OCI-M1 (cell line): ENCODE data around the gene SHROOM1.
"Not testable (repeated sequence)": the region's sequence is repeated elsewhere in the genome, so short reads cannot be mapped to it uniquely, and the experiment has no call there.

Experiments
- DNase-seq: peaks from one replicate; lab custom pipeline; 2025; lab: John Stamatoyannopoulos, UW

SHROOM1 gene

GRCh38 chr5:132807163-132807838 lies 23.1 kb downstream of the SHROOM1 start:
- DNase-seq = peak; percentile 90

- DNase-seq = not testable (repeated sequence)
Observed at GRCh38 chr5:132806804-132807162, 23.7 kb downstream of the SHROOM1 start.

DNA sequence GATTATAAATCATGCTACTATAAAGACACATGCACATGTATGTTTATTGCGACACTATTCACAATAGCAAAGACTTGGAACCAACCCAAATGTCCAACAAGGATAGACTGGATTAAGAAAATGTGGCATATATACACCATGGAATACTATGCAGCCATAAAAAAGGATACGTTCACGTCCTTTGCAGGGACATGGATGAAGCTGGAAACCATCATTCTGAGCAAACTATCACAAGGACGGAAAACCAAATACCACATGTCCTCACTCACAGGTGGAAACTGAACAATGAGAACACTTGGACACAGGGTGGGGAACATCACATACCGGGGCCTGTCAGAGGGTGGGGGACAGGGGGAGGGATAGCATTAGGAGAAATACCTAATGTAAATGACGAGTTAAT lies 24.6 kb downstream of the SHROOM1 start:
- DNase-seq = not testable (repeated sequence)

- DNase-seq = not testable (repeated sequence)
Observed at GRCh38 chr5:132804219-132804618, 26.2 kb downstream of the SHROOM1 start.

GRCh38 chr5:132802685-132803066 lies 27.8 kb downstream of the SHROOM1 start:
- not testable (repeated sequence) for DNase-seq

- no peak for DNase-seq
Observed at GRCh38 chr5:132802044-132802684, 28.3 kb downstream of the SHROOM1 start.

DNA sequence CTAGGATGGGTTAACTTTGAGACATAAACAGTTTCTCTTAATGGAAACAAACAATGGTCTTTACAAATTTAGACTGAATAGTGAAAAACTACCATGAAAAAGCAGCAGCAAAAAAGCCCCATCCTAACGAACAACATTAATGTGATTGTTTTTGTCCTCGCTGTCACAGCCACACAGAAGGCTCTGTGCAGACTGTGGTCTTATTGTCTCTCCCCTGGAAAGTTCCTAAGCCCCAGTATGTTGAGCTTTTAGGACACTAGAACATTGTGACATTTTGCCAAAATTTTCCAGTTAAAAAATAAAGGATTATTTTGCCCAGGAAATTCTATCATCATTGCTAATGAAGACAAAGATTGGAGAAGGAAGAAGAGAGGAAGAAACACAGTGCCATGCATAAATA lies 29.9 kb downstream of the SHROOM1 start:
- DNase-seq = no peak

DNA sequence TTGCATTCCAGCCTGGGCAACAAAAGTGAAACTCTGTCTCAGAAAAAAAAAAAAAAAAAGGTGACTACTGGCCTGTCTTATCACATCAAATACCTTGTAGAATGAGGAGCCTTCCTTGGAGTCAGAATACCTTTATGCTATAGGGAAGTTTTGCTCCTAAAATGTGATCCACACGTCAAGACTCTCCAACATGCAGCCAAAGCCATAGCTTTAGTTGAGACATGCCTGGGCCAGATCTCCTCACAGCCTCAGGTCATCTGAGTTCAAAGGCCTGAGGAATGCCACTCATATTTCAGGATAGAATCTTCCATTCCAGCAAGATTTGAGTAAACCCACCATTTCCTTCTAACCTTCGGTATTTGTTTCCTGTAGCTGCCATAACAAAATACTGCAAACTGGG lies 31.1 kb downstream of the SHROOM1 start:
- DNase-seq = no peak

DNA sequence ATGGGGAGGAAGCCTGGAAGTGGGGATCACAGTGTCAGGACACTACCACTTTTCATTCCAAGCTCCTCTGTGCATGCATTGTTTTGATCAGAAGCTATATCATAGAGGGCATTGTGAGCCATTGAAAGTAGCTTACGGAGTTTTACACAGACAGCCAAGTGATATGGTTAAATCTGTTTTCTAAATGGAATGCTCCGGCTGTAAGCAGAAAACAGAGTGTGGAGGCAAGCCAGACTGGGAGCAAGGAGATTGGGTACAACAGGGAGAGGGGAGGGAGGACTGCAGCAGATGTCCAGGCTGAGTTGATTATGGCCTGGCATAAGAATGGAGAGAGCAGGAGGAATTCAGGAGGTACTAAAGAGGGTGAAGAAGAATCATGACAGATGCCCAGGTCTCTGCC lies 32.8 kb downstream of the SHROOM1 start:
- DNase-seq = no peak

DNA sequence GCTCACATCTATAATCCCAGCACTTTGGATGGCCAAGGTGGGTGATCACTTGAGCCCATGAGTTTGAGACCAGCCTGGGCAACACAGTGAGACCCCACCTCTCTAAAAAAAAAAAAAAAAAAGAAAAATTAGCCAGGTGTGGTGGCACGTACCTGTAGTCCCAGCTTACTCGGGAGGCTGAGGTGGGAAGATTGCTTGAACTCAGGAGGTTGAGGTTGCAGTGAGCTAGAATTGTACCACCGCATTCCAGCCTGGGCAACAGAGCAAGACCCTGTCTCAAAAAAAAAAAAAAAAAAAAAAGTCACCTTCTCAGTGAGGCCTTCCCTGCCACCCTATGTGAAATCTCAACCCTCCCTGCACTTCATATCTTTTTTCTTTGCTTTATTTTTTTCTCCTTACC lies 39.4 kb downstream of the SHROOM1 start:
- DNase-seq = no peak

DNA sequence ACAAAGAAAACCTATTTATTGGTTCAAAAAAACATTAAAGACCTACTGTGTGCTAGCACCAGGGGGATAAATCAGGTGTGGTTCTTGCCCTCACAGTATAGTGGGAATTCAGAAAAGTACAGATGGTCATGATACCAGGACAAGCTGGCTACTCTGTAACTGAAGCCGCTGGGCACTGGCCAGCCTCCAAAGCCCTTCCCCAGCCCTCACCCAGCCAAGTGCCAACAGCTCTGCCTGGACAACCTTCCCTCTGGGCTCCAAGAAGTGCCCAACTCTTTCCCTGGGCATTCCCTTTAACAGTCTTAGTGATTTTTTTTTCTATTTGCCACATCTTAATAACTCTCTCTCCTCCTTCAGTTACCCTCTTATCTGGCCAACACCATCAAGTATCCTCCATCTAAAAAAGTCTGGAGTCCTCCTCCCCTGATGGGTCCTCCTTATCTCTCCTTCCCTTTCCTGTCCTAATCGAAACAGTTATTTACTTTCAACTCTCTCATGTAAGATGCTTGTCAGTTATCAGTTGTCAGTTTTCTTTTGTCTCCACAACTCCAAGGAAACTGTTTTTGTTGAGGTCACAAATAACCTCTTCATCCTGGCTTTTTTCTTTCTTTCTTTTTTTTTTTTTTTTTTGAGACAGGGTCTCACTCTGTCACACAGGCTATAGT lies 40.1 kb downstream of the SHROOM1 start:
- DNase-seq = peak; percentile 17

GRCh38 chr5:132788990-132789886 lies 41.2 kb downstream of the SHROOM1 start:
- DNase-seq = no peak

DNA sequence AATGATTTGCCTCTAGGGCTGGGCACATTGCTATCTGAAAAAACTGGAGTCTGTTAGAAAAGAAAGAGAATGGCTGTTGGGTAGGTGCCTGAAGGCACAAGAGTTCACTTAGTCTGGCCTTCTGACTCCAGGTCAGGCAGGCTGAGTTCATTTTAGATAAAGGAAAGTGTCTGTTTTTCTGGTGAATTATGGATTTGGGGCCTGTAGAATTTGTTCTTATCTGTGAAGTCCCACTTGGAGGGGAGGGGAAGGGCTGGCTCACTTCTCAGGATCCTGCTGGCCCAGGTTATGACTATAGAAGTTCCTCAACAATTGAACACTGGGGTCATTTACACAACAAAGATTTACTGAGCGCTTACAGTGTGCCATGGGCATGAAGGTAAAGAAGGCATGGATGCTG lies 41.9 kb downstream of the SHROOM1 start:
- peak; percentile 57 for DNase-seq

DNA sequence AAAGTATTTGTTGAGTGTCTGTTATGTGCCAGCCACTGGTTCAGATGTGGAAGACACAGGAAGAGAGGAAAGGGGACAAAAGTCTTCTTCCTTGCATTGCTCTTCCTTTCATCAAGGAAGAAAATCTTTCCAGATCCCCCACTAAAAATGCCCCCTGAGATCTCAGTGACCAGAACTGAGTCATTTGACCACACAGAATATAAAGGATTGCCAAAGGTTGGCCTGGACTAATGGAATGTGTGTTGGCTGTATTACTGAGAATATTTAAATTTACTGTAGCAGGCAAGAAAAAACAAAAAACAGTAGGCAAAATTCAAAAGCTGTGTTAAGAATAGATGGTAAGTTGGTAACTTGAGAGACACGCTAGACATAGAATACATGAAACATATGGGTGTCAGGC lies 43.4 kb downstream of the SHROOM1 start:
- no peak for DNase-seq

GRCh38 chr5:132785864-132786263 lies 44.6 kb downstream of the SHROOM1 start:
- no peak for DNase-seq

DNA sequence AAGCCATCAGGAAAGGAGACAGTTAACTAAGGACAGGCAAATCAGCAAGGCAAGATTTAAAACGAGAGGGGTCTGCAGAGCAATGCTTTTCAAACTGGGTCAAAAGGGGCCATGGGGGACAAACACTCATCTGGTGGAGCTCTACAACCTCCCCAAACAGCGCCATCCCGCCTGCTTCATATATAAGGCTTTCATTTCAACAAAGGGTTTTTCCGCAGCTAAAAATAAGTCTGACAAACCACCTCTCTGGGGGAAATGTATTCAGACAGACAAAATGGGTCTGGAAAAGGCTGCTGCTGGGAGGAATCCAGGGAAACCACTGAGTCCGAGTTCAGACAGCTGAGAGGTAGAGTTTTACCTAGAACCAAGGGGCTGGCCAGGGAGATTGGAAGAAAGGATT lies 45.1 kb downstream of the SHROOM1 start:
- DNase-seq = no peak

DNA sequence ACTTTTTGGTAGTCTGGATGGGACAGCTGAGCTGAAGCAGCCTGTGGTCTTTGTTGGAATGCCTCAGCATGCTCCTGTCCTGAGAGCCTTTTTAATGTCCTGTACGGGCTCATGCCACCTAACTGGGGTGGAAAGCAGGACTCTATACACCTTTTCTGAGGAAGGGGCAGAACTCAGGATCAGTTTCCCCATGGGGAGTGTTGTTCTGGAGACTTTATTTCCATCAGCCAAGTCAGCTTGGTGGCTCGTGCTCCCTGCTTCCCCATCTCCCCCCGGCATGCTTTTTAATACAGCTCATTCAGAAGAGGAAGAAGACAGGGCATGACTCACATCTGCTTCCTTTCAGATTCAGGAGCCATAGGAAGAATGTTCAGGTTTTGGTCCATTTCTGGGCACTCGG lies 48.3 kb downstream of the SHROOM1 start:
- DNase-seq = peak; percentile 26

DNA sequence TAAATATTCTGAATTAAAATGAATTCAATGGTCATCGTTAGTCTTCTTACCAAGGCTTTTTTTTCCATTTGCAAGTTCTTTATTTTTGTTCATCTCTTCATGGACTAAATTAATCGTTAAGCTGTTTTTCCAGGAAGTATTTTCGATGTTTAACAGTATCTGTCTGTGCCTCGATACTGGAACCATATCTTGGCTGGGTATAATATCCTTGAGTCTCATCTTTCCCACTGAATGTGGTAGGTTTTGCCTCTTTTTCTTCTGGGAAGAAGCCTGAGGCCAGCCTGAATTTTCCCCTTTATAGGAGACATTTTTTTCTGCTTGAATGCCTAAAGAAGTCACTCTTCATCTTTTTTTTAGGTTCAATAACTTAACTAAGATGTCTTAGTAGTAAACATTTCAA lies 49.4 kb downstream of the SHROOM1 start:
- DNase-seq = no peak

GRCh38 chr5:132780577-132780976 lies 49.9 kb downstream of the SHROOM1 start:
- DNase-seq = no peak

- no peak for DNase-seq
Observed at GRCh38 chr5:132779961-132780360, 50.5 kb downstream of the SHROOM1 start.

GRCh38 chr5:132778856-132779255 lies 51.6 kb downstream of the SHROOM1 start:
- DNase-seq = peak; percentile 22

DNA sequence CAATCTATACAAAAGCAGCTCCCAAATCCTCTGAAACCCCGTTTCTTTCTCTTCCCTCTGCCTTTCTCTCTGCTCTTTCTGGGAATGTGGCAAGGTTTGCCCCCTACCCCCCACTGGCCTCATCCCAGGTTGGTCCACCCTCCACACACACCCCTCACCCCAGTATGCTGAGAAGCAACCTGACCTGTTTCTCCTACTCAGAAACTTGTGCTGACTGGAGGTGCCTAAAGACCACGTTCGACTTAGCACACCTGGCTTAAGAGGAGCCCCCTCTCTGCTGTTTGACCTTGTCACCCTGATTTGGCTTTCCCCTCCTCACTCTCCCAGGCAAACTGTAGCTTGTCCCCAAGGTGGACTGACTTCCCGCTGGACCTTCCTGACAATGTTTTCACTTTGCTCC lies 52.3 kb downstream of the SHROOM1 start:
- no peak for DNase-seq
